ENCODE results near the gene SIX1.

Gene SIX1

GRCh38 chr14:60658909-60659585 is 9.8 kb upstream of the SIX1 start:
- no peak for DNase-seq
- Mint-ChIP-seq H3K9me3 (no peaks in the 10 kb centered on the region), H3K36me3 (ENCODE audit: low read depth) (no peaks in the 10 kb centered on the region), H3K27ac (no peak overlapping the region), H3K27me3 (peaks cover 93% of the 10 kb centered on the region), H3K4me1 (ENCODE audit: low read depth) (peaks cover 31% of the 10 kb centered on the region), H3K4me3 (no peak overlapping the region)

DNA sequence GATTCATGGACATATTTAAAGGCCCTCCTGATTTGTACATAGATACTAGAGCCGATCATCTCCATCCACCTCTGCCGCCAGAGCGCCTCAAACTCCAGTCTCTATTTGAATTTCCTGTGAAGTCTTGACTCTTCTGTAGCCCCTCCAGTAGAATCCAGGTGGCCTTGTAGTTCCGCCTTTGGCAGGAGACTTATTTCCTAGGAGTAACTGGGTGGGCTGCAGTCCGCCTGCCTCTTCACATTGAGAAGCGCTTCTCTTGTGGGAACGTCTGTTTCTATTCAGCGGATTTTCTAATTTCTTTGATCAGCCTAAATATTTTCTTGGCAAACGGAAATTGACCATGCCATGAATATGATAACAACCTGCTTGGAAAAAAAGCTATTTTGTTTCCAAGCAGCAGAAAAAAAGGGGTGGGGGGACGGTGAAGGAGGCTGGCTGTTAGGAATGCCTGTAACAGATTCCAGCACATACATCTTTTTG is 9.0 kb upstream of the SIX1 start:
- H3K36me3 Mint-ChIP-seq (ENCODE audit: low read depth), result no peaks in the 10 kb centered on the region
- no peaks in the 10 kb centered on the region for H3K9me3 Mint-ChIP-seq
- DNase-seq, result no peak
- peak overlapping the region; percentile 41 for H3K27ac Mint-ChIP-seq
- H3K4me3 Mint-ChIP-seq, result peak overlapping the region; percentile 80
- H3K4me1 Mint-ChIP-seq (ENCODE audit: low read depth), result peaks cover 38% of the 10 kb centered on the region
- H3K27me3 Mint-ChIP-seq, result peaks cover 96% of the 10 kb centered on the region

DNA sequence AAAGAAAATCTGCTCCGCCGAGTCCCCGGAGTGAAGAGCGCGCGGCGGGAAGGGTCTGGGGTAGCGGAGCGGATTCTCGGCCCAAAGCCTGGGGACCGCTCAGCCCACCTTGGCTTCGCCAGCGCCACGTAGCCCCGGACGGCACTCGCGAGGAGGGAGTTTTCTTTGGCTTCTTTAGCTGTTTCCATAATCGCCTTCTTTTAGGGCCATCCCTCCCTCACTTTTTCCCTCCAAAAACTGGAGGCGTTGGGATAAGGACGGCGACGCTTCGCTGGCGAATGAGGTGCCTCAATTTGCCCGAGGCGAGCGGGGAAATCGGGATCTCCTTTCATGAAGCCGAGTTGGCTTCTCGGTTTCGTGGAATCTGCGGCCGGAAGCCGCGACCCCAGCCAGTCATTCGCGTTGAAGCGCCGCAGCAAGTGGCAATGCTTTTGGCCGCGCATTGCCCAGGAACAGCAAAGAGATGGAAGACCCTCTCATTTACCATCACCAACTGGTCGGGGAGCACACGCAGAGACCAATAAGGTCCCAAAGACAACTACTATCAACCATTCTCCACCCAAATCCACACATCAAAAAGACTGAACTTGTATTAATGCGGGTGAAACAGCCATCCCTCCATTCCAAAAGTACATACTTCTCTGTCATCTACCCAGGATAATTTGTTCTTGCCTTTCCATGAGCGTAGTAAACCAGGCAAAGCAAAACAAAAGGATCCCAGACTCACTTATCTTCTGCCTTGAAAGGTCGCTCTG is 8.4 kb upstream of the SIX1 start:
- Mint-ChIP-seq H3K36me3 (ENCODE audit: low read depth) (no peaks in the 10 kb centered on the region), H3K4me3 (peak overlapping the region; percentile 80), H3K27ac (peak overlapping the region; percentile 41), H3K4me1 (ENCODE audit: low read depth) (peaks cover 44% of the 10 kb centered on the region), H3K27me3 (peaks cover 96% of the 10 kb centered on the region), H3K9me3 (no peaks in the 10 kb centered on the region)
- DNase-seq, result no peak

GRCh38 chr14:60656686-60657455 is 7.6 kb upstream of the SIX1 start:
- Mint-ChIP-seq H3K27ac (no peak overlapping the region), H3K9me3 (no peaks in the 10 kb centered on the region), H3K36me3 (ENCODE audit: low read depth) (no peaks in the 10 kb centered on the region), H3K27me3 (peaks cover 97% of the 10 kb centered on the region), H3K4me1 (ENCODE audit: low read depth) (peaks cover 51% of the 10 kb centered on the region), H3K4me3 (peak overlapping the region; percentile 80)
- no peak for DNase-seq

- no peak for DNase-seq
- Mint-ChIP-seq H3K4me1 (ENCODE audit: low read depth) (peaks cover 58% of the 10 kb centered on the region), H3K27me3 (peaks cover 97% of the 10 kb centered on the region), H3K9me3 (no peaks in the 10 kb centered on the region), H3K27ac (no peak overlapping the region), H3K36me3 (ENCODE audit: low read depth) (no peaks in the 10 kb centered on the region), H3K4me3 (peak overlapping the region; percentile 80)
Measured at GRCh38 chr14:60655898-60656685, 6.8 kb upstream of the SIX1 start.

GRCh38 chr14:60655119-60655897 is 6.0 kb upstream of the SIX1 start:
- no peaks in the 10 kb centered on the region for H3K9me3 Mint-ChIP-seq
- no peak for DNase-seq
- H3K4me1 Mint-ChIP-seq (ENCODE audit: low read depth), result peaks cover 58% of the 10 kb centered on the region

GRCh38 chr14:60654334-60654821 is 5.1 kb upstream of the SIX1 start:
- no peak for DNase-seq
- no peak overlapping the region for H3K4me3 Mint-ChIP-seq
- H3K27ac Mint-ChIP-seq, result no peak overlapping the region
- H3K4me1 Mint-ChIP-seq (ENCODE audit: low read depth), result peaks cover 66% of the 10 kb centered on the region
- no peaks in the 10 kb centered on the region for H3K9me3 Mint-ChIP-seq
- no peaks in the 10 kb centered on the region for H3K36me3 Mint-ChIP-seq (ENCODE audit: low read depth)
- H3K27me3 Mint-ChIP-seq, result peaks cover 98% of the 10 kb centered on the region

More at GRCh38 chr14:60655119-60655897, 6.0 kb upstream of the SIX1 start:
- no peak overlapping the region for H3K27ac Mint-ChIP-seq
- peak overlapping the region; percentile 80 for H3K4me3 Mint-ChIP-seq
- no peaks in the 10 kb centered on the region for H3K36me3 Mint-ChIP-seq (ENCODE audit: low read depth)
- H3K27me3 Mint-ChIP-seq, result peaks cover 98% of the 10 kb centered on the region

DNA sequence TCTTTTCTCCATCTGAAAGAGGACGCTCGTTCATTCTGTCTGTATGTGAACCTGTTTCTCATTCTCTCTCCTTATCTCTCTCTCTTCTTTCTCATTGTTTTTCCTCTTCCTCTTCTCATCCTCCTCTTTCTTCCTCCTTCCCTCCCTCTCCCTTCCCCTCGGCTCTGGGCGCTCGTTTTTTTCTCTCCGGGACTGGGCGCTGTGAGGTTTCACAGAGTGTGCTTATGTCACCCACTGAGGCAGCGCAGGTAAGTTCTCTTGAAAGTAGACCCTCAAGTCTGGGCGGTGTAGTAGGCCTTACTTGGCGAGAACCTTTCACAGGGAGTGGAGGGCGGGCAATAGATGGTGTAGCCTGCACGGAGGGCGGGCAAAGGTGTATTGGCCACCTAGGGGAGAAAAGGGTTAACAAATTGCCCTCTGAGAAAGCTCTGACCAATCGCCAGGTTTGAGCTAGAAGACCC is 4.5 kb upstream of the SIX1 start:
- H3K4me1 Mint-ChIP-seq (ENCODE audit: low read depth), result peaks cover 69% of the 10 kb centered on the region
- no peaks in the 10 kb centered on the region for H3K9me3 Mint-ChIP-seq
- no peaks in the 10 kb centered on the region for H3K36me3 Mint-ChIP-seq (ENCODE audit: low read depth)
- H3K4me3 Mint-ChIP-seq, result no peak overlapping the region
- no peak for DNase-seq
- H3K27me3 Mint-ChIP-seq, result peaks cover 95% of the 10 kb centered on the region
- no peak overlapping the region for H3K27ac Mint-ChIP-seq

GRCh38 chr14:60652674-60653651 is 3.7 kb upstream of the SIX1 start:
- H3K4me3 Mint-ChIP-seq, result peak overlapping the region; percentile 35
- peaks cover 71% of the 10 kb centered on the region for H3K4me1 Mint-ChIP-seq (ENCODE audit: low read depth)
- no peak for DNase-seq
- H3K27ac Mint-ChIP-seq, result no peak overlapping the region
- H3K27me3 Mint-ChIP-seq, result peaks cover 95% of the 10 kb centered on the region
- no peaks in the 10 kb centered on the region for H3K36me3 Mint-ChIP-seq (ENCODE audit: low read depth)
- H3K9me3 Mint-ChIP-seq, result no peaks in the 10 kb centered on the region

DNA sequence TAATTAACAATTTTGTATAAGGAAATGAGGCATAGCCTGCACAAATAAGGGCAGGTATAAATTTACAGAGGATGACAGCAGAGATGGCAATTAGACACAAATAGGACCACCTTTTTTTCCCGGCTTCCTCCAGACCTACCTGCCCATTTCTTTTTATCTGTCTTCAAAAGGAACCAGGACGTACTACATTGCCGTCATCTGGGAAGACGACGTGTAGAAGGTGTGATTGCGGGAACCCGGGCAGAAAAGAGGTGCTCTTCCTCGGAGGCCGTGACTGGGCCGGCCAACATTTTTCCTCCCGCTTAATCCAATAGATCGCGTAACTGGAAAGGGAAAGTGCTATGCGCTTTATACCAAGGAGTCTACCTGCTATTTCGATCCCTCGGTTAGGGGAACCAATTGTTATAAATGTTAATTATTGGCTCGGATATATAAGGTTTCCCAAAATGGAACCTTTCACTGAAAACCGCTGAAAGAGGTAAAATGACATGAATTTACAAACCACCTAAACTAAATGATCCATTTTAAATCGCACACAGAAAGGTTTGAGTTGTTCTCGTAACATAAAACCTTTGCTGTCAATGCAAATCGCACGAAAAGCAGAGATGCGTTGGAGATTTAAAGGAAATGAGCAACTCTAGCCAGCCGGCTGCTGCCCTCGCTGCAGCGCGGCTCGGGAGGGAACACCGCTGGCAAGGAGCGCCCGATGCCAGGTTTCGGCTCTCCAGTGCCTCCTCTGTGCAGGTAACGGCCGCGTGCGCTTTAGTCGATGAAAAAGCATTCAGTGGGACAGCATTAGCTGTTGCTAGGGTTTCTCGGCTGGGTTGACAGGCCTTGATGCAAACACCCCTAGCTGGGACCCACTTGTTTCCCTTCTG is 2.8 kb upstream of the SIX1 start:
- no peak for DNase-seq
- Mint-ChIP-seq H3K27ac (no peak overlapping the region), H3K36me3 (ENCODE audit: low read depth) (no peaks in the 10 kb centered on the region), H3K4me1 (ENCODE audit: low read depth) (peaks cover 70% of the 10 kb centered on the region), H3K27me3 (peaks cover 95% of the 10 kb centered on the region), H3K9me3 (no peaks in the 10 kb centered on the region), H3K4me3 (peak overlapping the region; percentile 23)

DNA sequence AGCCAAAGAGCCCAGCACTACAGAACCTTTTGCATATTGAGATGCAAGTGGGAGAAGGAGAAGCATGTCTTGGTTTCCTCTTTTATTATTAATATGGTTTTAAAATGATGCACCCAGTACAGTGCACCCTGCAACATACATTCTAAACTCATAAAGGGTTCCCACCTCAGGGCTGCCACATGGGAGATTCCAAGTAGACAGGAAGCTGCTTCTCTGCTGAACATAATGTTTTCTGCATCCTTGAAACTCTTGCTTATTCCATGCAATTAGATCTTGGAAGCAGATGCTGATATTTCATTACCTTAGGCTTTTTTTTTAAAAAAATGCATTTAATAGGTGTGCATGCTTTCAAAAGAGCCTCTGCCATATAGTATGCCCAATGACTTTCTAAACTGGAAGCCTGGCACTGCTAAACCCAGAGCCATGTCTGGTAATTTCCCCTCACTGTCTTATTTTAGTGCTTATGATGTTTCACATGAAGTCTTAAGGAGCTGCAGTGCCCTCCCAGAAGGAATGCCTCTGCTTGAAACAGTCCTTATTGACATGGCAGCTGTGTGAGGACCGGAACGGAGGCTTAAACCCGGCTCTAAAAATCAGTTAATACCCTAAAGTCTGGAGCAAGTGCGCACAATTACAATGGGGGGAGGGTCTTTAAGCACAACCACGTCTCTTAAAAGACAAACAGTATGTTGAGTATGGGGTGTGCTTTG is 2.0 kb upstream of the SIX1 start:
- peaks cover 68% of the 10 kb centered on the region for H3K4me1 Mint-ChIP-seq (ENCODE audit: low read depth)
- no peaks in the 10 kb centered on the region for H3K9me3 Mint-ChIP-seq
- DNase-seq, result no peak
- H3K27ac Mint-ChIP-seq, result no peak overlapping the region
- no peak overlapping the region for H3K4me3 Mint-ChIP-seq
- no peaks in the 10 kb centered on the region for H3K36me3 Mint-ChIP-seq (ENCODE audit: low read depth)
- H3K27me3 Mint-ChIP-seq, result peaks cover 97% of the 10 kb centered on the region
